ENCODE measurements around the gene UBTD2. TPM values are rescaled to one million over a fixed set of nuclear protein-coding genes. Genes with fewer than 3 reads are reported as not detected.
"Not testable (repeated sequence)": the region's sequence is repeated elsewhere in the genome, so short reads cannot be mapped to it uniquely, and the experiment has no call there.

UBTD2 gene, protein sequence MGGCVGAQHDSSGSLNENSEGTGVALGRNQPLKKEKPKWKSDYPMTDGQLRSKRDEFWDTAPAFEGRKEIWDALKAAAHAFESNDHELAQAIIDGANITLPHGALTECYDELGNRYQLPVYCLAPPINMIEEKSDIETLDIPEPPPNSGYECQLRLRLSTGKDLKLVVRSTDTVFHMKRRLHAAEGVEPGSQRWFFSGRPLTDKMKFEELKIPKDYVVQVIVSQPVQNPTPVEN
- total RNA-seq (23.9 and 29.8 TPM in 2 replicates), polyA plus RNA-seq (26.2 and 28.4 TPM in 2 replicates)

DNA sequence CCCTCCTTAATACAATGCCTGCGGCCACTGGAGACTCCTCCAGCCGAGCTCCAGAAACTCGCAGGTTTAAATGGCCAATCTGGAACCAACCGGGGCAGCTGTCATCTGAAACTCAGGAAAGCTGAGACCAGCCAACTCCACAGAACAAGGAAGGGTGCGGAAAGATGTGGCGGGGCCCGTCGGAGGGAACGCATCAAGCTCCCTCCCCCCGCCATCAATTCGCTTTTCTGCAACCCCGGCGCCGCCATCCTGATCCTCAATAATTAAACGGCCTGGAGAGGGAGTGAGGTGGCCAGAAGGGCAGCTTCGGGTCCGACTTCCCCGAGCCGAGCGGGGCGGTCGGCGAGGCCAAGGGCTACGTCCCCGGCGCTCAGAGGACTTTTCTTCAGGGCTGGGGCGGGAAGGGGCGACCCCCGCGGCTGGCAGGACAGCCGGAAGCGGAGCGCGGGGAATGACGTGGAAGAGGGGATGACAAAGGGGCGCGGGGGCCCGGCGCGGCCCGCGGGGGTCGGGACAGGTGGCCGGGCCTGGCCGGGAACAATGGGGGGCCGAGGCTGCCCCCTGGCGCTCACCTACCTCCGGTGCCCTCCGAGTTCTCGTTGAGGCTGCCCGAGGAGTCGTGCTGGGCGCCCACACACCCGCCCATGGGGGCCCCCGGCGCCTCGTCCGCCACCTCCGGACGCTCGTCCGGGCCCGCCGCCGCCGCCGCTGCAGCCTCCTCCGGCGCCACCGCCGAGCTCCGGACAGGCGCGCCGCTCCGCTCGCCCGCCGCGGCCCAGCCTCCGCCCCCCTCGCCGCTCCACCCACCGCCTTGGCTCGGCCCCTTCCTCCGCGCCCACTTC is at the start of gene UBTD2:
TSS of gene UBTD2 (minus strand) at position 745 of the 842 bp plus-strand sequence. CDS start at position 646, 99 bp downstream.
- peak; percentile 87 to 90 for DNase-seq (ENCODE audit: low read depth in 1 of 2, low spot score in 1 of 2)
- peaks cover 11% of the 10 kb centered on the region for H3K4me1 ChIP-seq (ENCODE audit: low read depth)
- H3K27me3 ChIP-seq = no peaks in the 10 kb centered on the region
- H3K9me3 ChIP-seq (ENCODE audit: low read depth) = no peaks in the 10 kb centered on the region
- TF ChIP-seq, protein P1, sequence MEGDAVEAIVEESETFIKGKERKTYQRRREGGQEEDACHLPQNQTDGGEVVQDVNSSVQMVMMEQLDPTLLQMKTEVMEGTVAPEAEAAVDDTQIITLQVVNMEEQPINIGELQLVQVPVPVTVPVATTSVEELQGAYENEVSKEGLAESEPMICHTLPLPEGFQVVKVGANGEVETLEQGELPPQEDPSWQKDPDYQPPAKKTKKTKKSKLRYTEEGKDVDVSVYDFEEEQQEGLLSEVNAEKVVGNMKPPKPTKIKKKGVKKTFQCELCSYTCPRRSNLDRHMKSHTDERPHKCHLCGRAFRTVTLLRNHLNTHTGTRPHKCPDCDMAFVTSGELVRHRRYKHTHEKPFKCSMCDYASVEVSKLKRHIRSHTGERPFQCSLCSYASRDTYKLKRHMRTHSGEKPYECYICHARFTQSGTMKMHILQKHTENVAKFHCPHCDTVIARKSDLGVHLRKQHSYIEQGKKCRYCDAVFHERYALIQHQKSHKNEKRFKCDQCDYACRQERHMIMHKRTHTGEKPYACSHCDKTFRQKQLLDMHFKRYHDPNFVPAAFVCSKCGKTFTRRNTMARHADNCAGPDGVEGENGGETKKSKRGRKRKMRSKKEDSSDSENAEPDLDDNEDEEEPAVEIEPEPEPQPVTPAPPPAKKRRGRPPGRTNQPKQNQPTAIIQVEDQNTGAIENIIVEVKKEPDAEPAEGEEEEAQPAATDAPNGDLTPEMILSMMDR (IDR thresholded peaks at IDR 0.05; ENCODE audit: low read depth, low read length) = peak; percentile 45
- H3K4me3 ChIP-seq = peak within 1 kb of the TSS; percentile 89
- H3K36me3 ChIP-seq = no peaks in the 10 kb centered on the region
- peak within 1 kb of the TSS; percentile 88 for H3K27ac ChIP-seq

DNA sequence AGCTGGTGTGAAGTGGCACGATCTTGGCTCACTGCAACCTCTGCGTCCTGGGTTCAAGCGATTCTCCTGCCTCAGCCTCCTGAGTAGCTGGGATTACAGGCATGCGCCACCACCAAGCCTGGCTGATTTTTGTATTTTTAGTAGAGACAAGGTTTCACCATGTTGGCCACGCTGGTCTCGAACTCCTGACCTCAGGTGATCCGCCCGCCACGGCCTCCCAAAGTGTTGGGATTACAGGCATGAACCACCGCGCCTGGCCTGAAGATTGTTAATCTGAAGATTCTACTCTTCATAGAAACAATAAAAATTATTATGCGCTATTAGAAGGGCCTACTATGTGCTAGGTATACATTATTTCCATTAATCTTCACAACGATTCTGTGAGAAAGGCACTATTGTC is 43.3 kb upstream of the UBTD2 start:
- not testable (repeated sequence) for H3K4me1 ChIP-seq (ENCODE audit: low read depth); H3K36me3 ChIP-seq; H3K27me3 ChIP-seq; H3K4me3 ChIP-seq; H3K27ac ChIP-seq; DNase-seq (ENCODE audit: low read depth in 1 of 2, low spot score in 1 of 2); H3K9me3 ChIP-seq (ENCODE audit: low read depth)

DNA sequence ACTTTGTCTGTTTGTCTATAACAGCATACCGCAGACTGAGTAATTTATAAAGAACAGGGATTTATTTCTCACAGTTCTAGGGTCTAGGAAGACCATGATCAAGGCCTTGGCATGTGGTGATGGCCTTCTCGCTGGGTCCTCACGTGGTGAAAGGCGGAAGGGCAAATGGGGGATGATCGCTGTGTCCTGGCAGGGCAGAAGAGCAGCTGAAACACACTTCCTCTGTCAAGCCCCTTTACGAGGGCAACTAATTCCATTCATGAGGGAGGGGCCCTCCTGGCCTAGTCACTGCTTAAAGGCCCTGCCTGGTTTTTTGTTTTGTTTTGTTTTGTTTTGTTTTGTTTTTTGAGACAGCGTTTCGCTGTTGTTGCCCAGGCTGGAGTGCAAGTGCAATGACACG is 41.9 kb upstream of the UBTD2 start:
- H3K36me3 ChIP-seq = no peaks in the 10 kb centered on the region
- no peak overlapping the region for H3K4me3 ChIP-seq
- H3K9me3 ChIP-seq (ENCODE audit: low read depth) = no peaks in the 10 kb centered on the region
- TF ChIP-seq, protein P1 (IDR thresholded peaks at IDR 0.05; ENCODE audit: low read depth, low read length) = no peak
- no peaks in the 10 kb centered on the region for H3K4me1 ChIP-seq (ENCODE audit: low read depth)
- H3K27me3 ChIP-seq = no peaks in the 10 kb centered on the region
- DNase-seq (ENCODE audit: low read depth in 1 of 2, low spot score in 1 of 2) = no peak
- H3K27ac ChIP-seq = no peak overlapping the region

DNA sequence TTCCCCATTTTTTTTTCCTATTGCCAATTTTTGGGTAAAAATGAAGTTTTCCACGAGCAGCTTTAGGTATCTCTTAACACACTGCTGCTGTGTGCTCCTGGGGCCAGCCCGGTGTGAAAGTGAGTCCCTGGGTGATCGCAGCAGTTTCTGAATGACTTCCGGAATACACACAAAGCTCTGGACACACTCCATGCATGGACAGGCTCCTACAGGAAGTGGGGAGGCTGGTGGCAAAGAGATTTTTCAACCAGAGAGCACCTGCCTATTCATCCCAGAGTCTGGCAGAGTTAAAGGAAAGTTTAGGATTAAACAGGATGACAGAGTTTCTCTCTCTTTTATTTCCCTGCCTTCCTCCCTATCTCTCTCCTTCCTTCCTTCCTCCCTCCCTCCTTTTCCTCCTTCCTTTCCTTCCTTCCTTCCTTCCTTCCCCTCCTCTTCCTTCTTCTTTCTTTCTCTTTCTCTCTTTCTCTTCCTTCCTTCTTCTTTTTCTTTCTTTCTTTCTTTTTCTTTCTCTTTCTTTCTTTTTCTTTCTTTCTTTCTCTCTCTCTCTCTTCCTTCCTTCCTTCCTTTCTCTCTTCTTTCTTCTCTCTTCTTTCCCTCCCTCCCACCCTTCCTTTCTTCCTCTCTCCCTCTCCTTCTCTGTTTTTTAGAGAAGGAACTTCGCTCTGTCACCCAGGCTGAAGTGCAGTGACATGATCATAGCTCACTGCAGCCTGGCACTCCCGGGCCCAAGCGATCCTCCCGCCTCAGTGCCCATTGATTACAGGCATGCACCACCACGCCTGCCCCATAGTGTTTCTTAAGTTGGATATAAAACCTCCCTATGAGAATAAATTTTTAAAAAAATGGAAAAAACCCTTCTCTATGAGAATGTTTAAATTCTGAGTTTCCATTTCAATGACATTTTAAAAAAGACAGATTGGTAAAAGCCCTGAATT is 38.7 kb upstream of the UBTD2 start:
- Histone ChIP-seq H3K9me3 (ENCODE audit: low read depth) (no peaks in the 10 kb centered on the region), H3K36me3 (no peaks in the 10 kb centered on the region), H3K4me3 (no peak overlapping the region), H3K4me1 (ENCODE audit: low read depth) (no peaks in the 10 kb centered on the region), H3K27ac (no peak overlapping the region), H3K27me3 (no peaks in the 10 kb centered on the region)
- TF ChIP-seq, protein P1 (IDR thresholded peaks at IDR 0.05; ENCODE audit: low read depth, low read length) = no peak
- DNase-seq (ENCODE audit: low read depth in 1 of 2, low spot score in 1 of 2) = no peak

DNA sequence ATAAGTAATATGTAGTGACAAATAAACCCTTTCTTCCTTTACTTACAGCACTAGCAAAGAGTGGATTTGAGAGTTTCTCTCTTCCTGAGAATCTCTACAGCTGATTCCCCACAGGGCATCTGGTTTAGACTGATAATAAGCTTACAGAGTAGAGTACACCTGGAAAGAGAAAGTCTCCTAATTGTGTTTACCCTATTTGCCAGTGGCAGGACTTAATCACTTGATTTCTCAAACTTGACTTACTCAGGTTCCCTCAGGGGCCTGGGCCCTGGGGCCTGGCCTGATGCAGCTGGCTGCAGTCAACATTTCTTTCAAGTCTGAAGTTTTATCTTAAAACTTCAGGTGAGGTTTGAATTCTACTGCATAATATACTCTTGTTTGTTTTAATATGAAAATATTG is 38.0 kb upstream of the UBTD2 start:
- DNase-seq (ENCODE audit: low read depth in 1 of 2, low spot score in 1 of 2) = no peak

More for the DNA sequence above, 38.0 kb upstream of the UBTD2 start:
- TF ChIP-seq, protein P1 (IDR thresholded peaks at IDR 0.05; ENCODE audit: low read depth, low read length) = no peak
- H3K9me3 ChIP-seq (ENCODE audit: low read depth) = no peaks in the 10 kb centered on the region
- H3K4me3 ChIP-seq = no peak overlapping the region
- H3K27ac ChIP-seq = no peak overlapping the region
- no peaks in the 10 kb centered on the region for H3K36me3 ChIP-seq
- H3K27me3 ChIP-seq = no peaks in the 10 kb centered on the region
- H3K4me1 ChIP-seq (ENCODE audit: low read depth) = no peaks in the 10 kb centered on the region

Measured in cardiac muscle cell (in vitro differentiated cells and primary cell).